Body of pancreas (tissue), 4 donors: ENCODE results near the gene LHFPL3.

ENCODE experiments used
- CTCF ChIP-seq, 7 experiments: fragments of 450-650 bp in 4 of 7; fragments of 200-600 bp in 3 of 7; sonication (generic) in 3 of 7; IDR thresholded peaks; one replicate each; pipeline ENCODE4 v1.5.1; 2016 to 2019; ENCODE audit warnings: antibody characterized with exemption in 7 of 7
- POLR2A ChIP-seq, 3 donors: fragments of 450-650 bp; IDR thresholded peaks; one replicate each; pipeline ENCODE4 v1.6.1; 2016; ENCODE audit warnings: antibody characterized with exemption in 3 of 3, mild to moderate bottlenecking in 2 of 3

- TF ChIP-seq POLR2A (IDR thresholded peaks at IDR 0.05) (no peak), CTCF (IDR thresholded peaks at IDR 0.05) (no peak)
These were observed 324.0 kb downstream of the LHFPL3 start for GRCh38 chr7:104652434-104652833.
